Nucleus accumbens (tissue), 56 donors: ENCODE results near the gene CALHM4.
"Not testable (repeated sequence)": the region's sequence is repeated elsewhere in the genome, so short reads cannot be mapped to it uniquely, and the experiment has no call there.

Experiments
- DNase-seq, 56 donors: peaks; one replicate each; lab custom pipeline; 2025; lab: John Stamatoyannopoulos, UW

Gene CALHM4

DNA sequence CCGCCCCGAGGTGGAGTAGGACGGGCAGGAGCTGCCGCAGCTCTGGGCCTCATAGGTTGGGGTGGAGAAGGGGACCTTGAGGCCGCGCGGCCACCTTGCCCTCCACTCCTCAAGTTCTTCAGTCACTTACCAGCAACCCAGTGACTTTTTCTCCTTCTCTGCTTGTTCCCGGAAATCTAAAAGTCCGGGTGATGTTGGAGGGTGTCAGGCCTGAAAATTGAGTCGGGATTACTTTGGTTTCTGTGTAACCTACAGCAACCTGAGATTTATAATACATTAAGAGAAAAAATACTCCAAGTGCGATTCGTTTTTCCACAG lies 18.1 kb downstream of the CALHM4 start:
- DNase-seq: no peak

DNA sequence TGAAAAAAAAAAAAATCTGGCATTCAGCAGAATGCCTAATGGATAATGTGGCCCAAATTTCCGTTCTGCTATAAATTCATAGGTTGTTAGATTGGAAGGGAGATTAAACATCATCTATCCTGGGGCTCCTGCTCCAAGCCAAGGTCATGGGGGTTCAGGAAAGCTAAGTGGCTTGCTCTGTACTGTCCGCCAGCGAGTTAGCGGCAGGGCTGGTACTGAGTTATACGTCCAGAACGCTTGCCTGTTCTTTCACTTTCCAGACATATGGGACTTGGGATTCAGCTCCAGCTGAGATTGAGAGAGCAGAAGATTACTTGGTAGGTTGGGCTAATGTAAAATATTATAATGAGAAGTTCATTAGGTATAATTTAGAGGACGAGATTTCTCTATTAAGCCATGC lies 18.6 kb downstream of the CALHM4 start:
- peak in 2 of 56 donors; percentile 2 to 3 for DNase-seq

GRCh38 chr6:116575227-116575626 lies 21.7 kb downstream of the CALHM4 start:
- no peak for DNase-seq

GRCh38 chr6:116577486-116577885 lies 23.9 kb downstream of the CALHM4 start:
- no peak for DNase-seq

DNA sequence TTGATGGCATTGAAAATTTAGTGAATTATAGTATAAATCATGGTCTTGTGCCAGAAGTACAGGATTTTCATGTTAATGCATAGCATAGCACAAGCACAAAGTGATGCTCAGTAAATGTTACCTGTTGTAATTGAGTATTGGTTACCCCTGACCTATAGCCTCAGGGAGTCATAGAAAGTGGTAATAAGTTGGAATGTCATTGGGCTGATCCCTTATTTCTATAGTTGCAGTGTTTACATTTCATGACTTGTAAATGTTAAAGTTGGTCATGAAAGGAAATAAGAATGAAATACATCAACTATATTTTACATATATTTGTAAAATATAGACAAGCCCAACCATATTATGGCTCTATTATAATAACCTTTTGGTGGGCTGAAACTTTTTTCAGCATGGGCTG lies 24.8 kb downstream of the CALHM4 start:
- DNase-seq: no peak

- DNase-seq: no peak
Measured at GRCh38 chr6:116579143-116579542, 25.6 kb downstream of the CALHM4 start.

GRCh38 chr6:116580198-116580597 lies 26.6 kb downstream of the CALHM4 start:
- no peak for DNase-seq

DNA sequence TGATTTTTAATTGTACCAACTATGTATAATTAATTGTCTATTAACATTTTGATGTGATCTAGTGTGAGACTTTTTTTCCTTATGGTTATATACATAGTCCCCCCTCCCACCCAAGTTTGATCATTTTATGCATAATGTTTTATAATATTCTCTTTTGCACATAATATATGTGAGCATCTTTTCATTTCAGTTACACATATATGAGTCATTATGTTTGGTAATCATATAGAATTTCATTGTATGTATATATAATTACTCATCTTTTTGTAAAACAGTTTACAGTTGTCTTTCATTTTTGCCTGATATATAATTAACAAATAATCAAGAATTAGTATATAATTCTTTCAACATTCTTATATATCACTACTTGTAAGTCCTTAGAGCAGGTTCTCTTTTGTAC lies 32.7 kb downstream of the CALHM4 start:
- DNase-seq: no peak

- no peak for DNase-seq
Measured at GRCh38 chr6:116586738-116587137, 33.2 kb downstream of the CALHM4 start.

DNA sequence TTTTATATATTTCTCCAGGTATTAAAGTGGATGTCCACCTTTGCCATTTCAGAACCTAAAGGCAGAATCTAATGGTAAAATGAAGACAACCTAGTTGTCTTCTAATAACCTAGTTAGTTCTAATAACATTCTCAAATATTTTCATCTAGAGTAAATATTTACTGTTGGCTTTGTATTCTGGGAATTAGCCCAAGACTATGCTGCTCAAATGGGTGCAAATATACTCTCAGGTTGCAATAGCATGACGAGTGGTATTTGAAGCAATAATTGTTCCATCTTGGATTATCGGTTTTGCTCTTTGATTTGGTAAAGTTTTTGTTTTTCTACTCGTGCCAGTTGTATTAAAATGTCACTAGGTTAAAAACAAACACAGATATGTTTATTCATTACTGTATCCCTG lies 41.7 kb downstream of the CALHM4 start:
- DNase-seq: no peak

DNA sequence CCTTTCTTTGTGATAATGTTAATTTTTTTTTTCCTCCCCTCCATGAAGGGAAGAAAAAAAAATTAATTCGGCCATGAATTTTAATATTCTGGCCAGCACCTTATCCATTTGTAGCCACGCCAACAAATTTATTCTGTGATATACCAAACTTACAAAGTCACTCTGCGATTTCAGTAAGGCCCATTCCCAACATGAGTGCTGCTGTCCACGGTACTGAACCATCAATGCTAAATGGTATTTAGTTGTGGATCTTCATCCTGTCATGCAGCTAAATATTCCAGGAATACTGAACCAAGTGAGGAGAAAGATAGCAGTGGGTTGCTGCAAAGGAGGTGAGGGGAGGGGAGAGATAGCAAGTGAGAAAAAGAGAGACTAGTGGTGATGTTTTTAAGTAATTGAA lies 43.3 kb downstream of the CALHM4 start:
- DNase-seq: no peak

GRCh38 chr6:116603916-116604315 lies 50.4 kb downstream of the CALHM4 start:
- DNase-seq: not testable (repeated sequence)

- not testable (repeated sequence) for DNase-seq
Measured at GRCh38 chr6:116604868-116605267, 51.3 kb downstream of the CALHM4 start.

DNA sequence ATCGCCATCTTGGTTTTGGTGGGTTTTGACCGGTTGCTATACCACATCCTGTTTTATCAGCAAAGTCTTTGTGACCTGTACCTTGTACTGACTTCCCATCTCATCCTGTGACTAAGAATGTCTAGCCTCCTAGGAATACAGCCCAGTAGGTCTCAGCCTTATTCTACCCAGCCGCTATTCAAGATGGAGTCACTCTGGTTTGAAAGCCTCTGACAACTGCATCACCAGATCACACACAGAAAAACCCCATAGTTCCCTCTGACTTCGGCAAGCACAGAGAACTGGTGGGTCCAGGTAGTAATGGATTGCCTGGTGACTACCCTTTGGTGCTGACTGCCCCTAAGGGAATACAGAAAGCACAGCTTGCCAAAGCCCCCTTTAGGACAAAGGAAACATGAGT lies 52.4 kb downstream of the CALHM4 start:
- DNase-seq: no peak
